Common myeloid progenitor, CD34-positive (primary cell): Measurements from ENCODE around the gene LMF1.

Experiments used
- CTCF ChIA-PET: fragments of 350-600 bp; sonication (Branson Sonifier 250); formaldehyde crosslinking; loops from one replicate; lab custom pipeline; 2021; ENCODE audit warnings: antibody characterized with exemption; lab: Charles Lee
- POLR2A ChIA-PET: fragments of 350-600 bp; sonication (Branson Sonifier 250); formaldehyde crosslinking; loops from one replicate; lab custom pipeline; 2021; ENCODE audit warnings: antibody characterized with exemption; lab: Charles Lee
- DNase-seq, 3 donors: peaks; one replicate each; pipeline versions ENCODE4 v3.0.0 to v3.0.0-alpha.2; 2013
- H3K27ac ChIP-seq, 2 experiments: 1 replicate in 1 of 2; 2 replicates in 1 of 2; pipeline ENCODE4 v1.7.0; 2013; ENCODE audit warnings: inconsistent platforms in 2 of 2, low read length in 2 of 2, mild to moderate bottlenecking in 2 of 2, low read depth in 1 of 2, moderate library complexity in 1 of 2; ENCODE audit not compliant: severe bottlenecking in 2 of 2, insufficient read depth in 1 of 2, poor library complexity in 1 of 2
- H3K27me3 ChIP-seq, 5 experiments: replicated peaks in 2 of 5; 1 replicate in 3 of 5; 2 replicates in 2 of 5; pipeline versions ENCODE4 v1.6.1 to v1.7.0; 2013; ENCODE audit warnings: low read length in 4 of 5, mild to moderate bottlenecking in 2 of 5, moderate library complexity in 2 of 5, inconsistent platforms in 1 of 5; ENCODE audit not compliant: insufficient read depth in 5 of 5, control insufficient read depth in 4 of 5
- H3K36me3 ChIP-seq, 4 experiments: 1 replicate in 2 of 4; 2 replicates in 2 of 4; pipeline versions ENCODE4 v1.6.1 to v1.7.0; 2013; ENCODE audit warnings: low read length in 3 of 4, control low read depth in 1 of 4, mild to moderate bottlenecking in 1 of 4; ENCODE audit not compliant: control insufficient read depth in 4 of 4, insufficient read depth in 4 of 4
- H3K4me1 ChIP-seq, 4 experiments: 1 replicate in 3 of 4; 2 replicates in 1 of 4; pipeline versions ENCODE4 v1.6.1 to v1.7.1; 2013; ENCODE audit warnings: low read length in 3 of 4, mild to moderate bottlenecking in 3 of 4, control low read depth in 1 of 4, inconsistent platforms in 1 of 4, moderate library complexity in 1 of 4; ENCODE audit not compliant: control insufficient read depth in 4 of 4, insufficient read depth in 4 of 4; ENCODE audit errors: control extremely low read depth in 1 of 4
- H3K4me3 ChIP-seq, 7 experiments: 1 replicate in 4 of 7; 2 replicates in 3 of 7; pipeline versions ENCODE4 v1.5.1 to v1.7.0; 2013; ENCODE audit warnings: mild to moderate bottlenecking in 7 of 7, low read length in 6 of 7, moderate library complexity in 6 of 7, inconsistent platforms in 2 of 7, low read depth in 2 of 7, control low read depth in 1 of 7; ENCODE audit not compliant: insufficient read depth in 4 of 7, control insufficient read depth in 1 of 7; ENCODE audit errors: extremely low read depth in 1 of 7
- H3K9me3 ChIP-seq, 5 experiments: 1 replicate in 4 of 5; 2 replicates in 1 of 5; pipeline versions ENCODE4 v1.6.1 to v1.7.1; 2013; ENCODE audit warnings: low read length in 4 of 5, mild to moderate bottlenecking in 2 of 5, inconsistent platforms in 1 of 5, low read depth in 1 of 5, moderate library complexity in 1 of 5; ENCODE audit not compliant: control insufficient read depth in 4 of 5, insufficient read depth in 2 of 5; ENCODE audit errors: control extremely low read depth in 1 of 5
- WGBS: methylation state at CpG from one replicate; pipeline ENCODE4 v1.1.5; 2013; ENCODE audit not compliant: insufficient coverage; 5-methylcytosine and 5-hydroxymethylcytosine counted together

The LMF1 gene

DNA sequence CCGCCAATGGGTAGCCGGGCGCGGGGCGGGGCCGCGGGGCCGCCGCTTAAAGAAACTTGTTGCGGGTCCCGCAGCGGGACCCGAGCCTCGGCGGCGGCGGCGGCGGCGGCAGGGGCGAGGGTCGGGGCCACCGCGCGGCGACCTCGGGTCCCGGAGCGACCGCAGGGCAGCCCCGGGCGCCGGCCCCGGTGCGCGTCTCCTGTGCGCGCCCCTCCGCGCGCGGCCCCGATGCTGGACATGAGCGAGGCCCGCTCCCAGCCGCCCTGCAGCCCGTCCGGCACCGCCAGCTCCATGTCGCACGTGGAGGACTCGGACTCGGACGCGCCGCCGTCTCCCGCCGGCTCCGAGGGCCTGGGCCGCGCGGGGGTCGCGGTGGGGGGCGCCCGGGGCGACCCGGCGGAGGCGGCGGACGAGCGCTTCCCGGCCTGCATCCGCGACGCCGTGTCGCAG lies 10.9 kb upstream of the LMF1 start, which contains the start of gene SOX8:
SOX8 (plus strand) TSS at position 76 of the 450 bp plus-strand sequence; CDS start at position 229, 153 bp downstream.
- no peak for DNase-seq
- Histone ChIP-seq H3K4me1 (peaks cover 0 to 29% (median 20%) of the 10 kb centered on the region in 4 experiments), H3K27me3 (peaks cover 0 to 81% (median 25%) of the 10 kb centered on the region in 5 experiments), H3K4me3 (peak within 1 kb of the TSS in 6 of 7 experiments; percentile 10 to 72 (median 56)), H3K36me3 (no peaks in the 10 kb centered on the region), H3K27ac (no peak within 1 kb of the TSS), H3K9me3 (no peaks in the 10 kb centered on the region)
- POLR2A ChIA-PET, result no interaction called here
- WGBS, result under 1% methylated on average over 80 of the region's 80 CpGs
- CTCF ChIA-PET, result interaction anchor here (1.1 kb wide), 1 partner anchor 10 kb away, joined by 3 read pairs; no protein-coding TSS in a partner anchor

DNA sequence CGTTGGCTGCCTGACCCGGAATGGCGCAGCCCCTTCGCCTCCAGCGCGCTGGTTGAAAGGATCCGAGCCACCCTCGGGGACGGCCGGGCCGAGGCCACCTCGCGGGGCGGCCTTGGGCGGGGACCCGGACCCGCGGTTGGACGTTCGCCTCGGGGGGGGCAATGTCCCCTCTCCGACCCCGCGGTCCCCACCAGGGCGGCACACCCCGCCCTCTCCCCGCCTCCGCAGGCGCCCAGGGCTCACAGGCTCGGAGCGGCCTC lies 9.7 kb upstream of the LMF1 start:
- Histone ChIP-seq H3K4me3 (peak overlapping the region in 5 of 7 experiments; percentile 39 to 72 (median 56)), H3K4me1 (peaks cover 0 to 38% (median 24%) of the 10 kb centered on the region in 4 experiments), H3K9me3 (no peaks in the 10 kb centered on the region), H3K27me3 (peaks cover 0 to 73% (median 21%) of the 10 kb centered on the region in 5 experiments), H3K27ac (no peak overlapping the region), H3K36me3 (no peaks in the 10 kb centered on the region)
- CTCF ChIA-PET, result no interaction called here
- under 1% methylated on average over 30 of the region's 31 CpGs for WGBS
- no peak for DNase-seq
- POLR2A ChIA-PET, result no interaction called here

DNA sequence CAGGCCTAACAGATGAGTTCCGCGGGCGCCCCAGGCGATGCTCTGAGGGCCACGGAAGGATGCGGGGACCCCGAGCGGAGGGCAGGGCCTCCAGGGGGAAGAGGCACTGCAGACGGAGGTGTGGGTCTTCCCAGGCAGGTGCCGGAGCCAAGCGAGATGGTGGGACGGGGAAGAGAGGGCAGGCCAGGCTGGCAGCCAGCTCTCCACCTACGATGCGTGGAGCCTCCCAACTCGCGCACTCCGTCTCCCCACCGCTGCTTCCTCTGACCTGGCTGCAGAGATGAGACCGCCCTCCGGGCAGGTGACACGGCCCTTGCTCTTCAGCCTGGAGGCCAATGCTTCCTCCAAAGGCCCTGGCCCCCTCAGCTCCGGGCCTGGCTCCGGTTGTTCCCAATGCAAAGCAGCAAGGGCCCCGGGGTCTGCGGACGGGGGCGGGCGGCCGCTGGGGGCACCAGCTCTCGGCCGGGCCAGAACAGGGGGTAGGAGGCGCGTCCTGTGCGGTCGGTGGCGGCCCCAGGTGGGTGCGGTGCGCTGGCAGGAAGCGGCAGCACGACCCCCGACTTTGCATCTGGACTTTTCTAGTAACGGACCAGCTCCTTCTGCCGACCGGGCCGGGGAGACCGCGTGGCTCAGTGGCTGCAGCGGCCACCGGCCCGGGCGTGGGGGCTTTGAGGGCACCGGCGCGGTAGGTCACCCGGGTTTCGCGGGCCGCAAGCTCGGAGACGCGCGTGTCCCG lies 9.2 kb upstream of the LMF1 start:
- CTCF ChIA-PET, result no interaction called here
- WGBS, result 4% methylated on average over 54 of the region's 63 CpGs
- peak overlapping the region in 5 of 7 experiments; percentile 22 to 72 (median 56) for H3K4me3 ChIP-seq

DNA sequence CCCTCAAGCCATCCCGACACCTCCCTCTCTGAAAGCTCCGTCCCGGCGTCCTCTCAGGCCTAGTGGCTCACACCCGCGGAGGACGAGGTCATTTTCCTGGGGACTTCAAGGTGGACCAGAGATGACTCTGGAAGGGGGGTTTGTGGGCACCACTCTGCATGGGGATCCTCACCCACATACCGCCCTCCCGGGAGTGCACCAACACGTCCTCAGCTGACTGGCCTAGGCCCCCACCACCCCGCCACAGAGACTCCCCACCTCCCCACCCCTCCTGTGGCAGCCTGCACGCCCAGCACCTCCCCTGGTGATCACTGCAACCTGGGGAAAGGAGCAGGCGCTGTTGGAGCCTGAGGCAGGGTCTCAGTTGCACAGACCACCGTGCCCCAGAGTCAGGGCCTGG lies 8.4 kb upstream of the LMF1 start:
- Histone ChIP-seq H3K36me3 (no peaks in the 10 kb centered on the region), H3K27me3 (peaks cover 0 to 63% (median 21%) of the 10 kb centered on the region in 5 experiments), H3K9me3 (no peaks in the 10 kb centered on the region), H3K27ac (no peak overlapping the region), H3K4me3 (no peak overlapping the region), H3K4me1 (peaks cover 0 to 38% (median 24%) of the 10 kb centered on the region in 4 experiments)
- DNase-seq, result no peak
- ChIA-PET POLR2A (no interaction called here), CTCF (no interaction called here)
- WGBS, result 95% methylated on average over 4 of the region's 14 CpGs

More for the DNA sequence above, 9.2 kb upstream of the LMF1 start:
- peak in 1 of 3 donors; percentile 17 for DNase-seq
- H3K27ac ChIP-seq, result no peak overlapping the region
- H3K9me3 ChIP-seq, result no peaks in the 10 kb centered on the region
- no peaks in the 10 kb centered on the region for H3K36me3 ChIP-seq
- H3K4me1 ChIP-seq, result peaks cover 0 to 38% (median 24%) of the 10 kb centered on the region in 4 experiments
- H3K27me3 ChIP-seq, result peaks cover 0 to 68% (median 21%) of the 10 kb centered on the region in 5 experiments
- POLR2A ChIA-PET, result no interaction called here

DNA sequence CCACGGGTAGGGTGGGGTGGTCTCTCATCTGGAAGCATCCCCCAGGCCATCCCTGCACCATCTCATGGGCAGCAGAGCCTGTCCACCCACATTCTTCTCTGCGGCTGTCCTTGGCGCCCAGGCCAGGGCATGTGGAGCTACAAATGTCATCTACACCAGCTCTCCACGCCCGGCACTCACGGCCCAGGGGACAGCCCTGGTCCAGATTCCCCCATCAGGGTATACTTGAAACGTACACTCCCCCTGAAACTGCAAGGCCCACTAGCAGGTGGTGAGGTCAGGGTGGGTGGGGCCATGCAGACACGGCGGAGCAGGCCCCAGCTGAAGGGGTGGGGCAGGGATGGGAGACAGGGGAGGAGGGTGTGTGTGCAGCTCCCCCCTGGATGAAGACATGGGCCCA lies 7.6 kb upstream of the LMF1 start:
- no peak for DNase-seq
- Histone ChIP-seq H3K4me1 (peaks cover 0 to 38% (median 24%) of the 10 kb centered on the region in 4 experiments), H3K27me3 (peaks cover 0 to 56% (median 18%) of the 10 kb centered on the region in 5 experiments), H3K9me3 (no peaks in the 10 kb centered on the region), H3K27ac (no peak overlapping the region), H3K36me3 (no peaks in the 10 kb centered on the region), H3K4me3 (no peak overlapping the region)
- CTCF ChIA-PET, result no interaction called here
- POLR2A ChIA-PET, result no interaction called here
- WGBS, result 91% methylated on average over 7 of the region's 9 CpGs

DNA sequence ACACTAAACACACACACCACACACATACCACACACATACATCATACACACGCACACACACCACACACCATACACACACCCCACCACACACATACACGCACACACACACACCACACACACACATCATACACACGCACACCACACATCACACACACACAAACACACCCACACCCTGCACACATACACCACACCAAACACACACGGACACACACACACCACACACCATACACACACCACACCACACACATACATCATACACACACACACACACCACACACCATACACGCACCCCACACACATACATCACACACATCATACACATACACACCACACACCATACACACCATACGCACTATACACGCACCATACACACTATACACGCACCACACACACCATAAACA lies 7.1 kb upstream of the LMF1 start:
- H3K9me3 ChIP-seq, result no peaks in the 10 kb centered on the region
- ChIA-PET CTCF (no interaction called here), POLR2A (no interaction called here)
- 100% methylated on average over 1 of the region's 8 CpGs for WGBS
- DNase-seq, result no peak
- no peak overlapping the region for H3K27ac ChIP-seq
- H3K36me3 ChIP-seq, result no peaks in the 10 kb centered on the region
- peaks cover 0 to 51% (median 14%) of the 10 kb centered on the region in 5 experiments for H3K27me3 ChIP-seq
- no peak overlapping the region for H3K4me3 ChIP-seq
- peaks cover 0 to 38% (median 24%) of the 10 kb centered on the region in 4 experiments for H3K4me1 ChIP-seq

DNA sequence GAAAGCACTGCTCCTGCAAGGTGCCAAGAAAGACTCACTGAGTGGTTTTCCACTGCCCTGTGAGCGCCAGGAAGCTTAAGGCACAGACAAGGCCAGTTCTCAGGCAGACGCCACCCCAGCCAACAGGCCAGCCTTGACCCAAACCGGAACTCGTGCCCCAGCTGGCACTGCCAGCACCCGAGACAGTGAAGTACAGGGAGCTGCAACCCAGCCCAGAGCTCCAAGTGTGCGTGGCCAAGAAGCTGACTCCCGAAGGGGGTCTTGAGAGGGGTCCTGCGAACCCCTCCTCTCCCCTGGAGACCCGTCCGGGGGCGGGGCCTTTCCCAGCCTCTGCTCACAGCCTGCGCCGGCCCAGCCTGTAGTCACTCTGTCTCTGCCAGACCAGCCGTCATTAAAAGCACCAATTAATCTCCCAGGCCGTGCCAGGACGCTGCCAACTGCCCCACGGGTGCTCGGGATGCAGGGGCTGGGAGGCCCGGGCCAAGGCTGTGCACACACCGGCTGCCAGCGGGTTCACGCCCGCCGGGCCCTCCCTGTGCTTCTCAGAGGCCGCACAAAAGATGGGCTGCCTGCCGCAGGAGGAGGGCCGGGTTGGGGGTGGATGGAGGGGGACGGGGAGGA lies 6.4 kb upstream of the LMF1 start:
- H3K36me3 ChIP-seq, result no peaks in the 10 kb centered on the region
- H3K4me3 ChIP-seq, result no peak overlapping the region
- 77% methylated on average over 28 of the region's 28 CpGs for WGBS
- peaks cover 0 to 44% (median 9%) of the 10 kb centered on the region in 5 experiments for H3K27me3 ChIP-seq
- POLR2A ChIA-PET, result no interaction called here
- H3K27ac ChIP-seq, result no peak overlapping the region
- H3K9me3 ChIP-seq, result no peaks in the 10 kb centered on the region
- DNase-seq, result no peak
- CTCF ChIA-PET, result no interaction called here
- H3K4me1 ChIP-seq, result peaks cover 0 to 38% (median 23%) of the 10 kb centered on the region in 4 experiments
